AG09319 (cell line): ENCODE results near the gene CMIP.

Experiments used
- DNase-seq: peaks from one replicate; pipeline ENCODE4 v3.0.0-alpha.2; 2010; ENCODE audit warnings: low read depth; ENCODE audit errors: extremely low read depth
- CTCF ChIP-seq: IDR thresholded peaks from 2 replicates; pipeline ENCODE4 v1.5.1; 2011; ENCODE audit warnings: low read depth, mild to moderate bottlenecking, inconsistent platforms, low read length, moderate library complexity

Gene CMIP

GRCh38 chr16:81707411-81708265 lies 263.0 kb downstream of the CMIP start:
- TF ChIP-seq CTCF, result no peak
- DNase-seq, result no peak

DNA sequence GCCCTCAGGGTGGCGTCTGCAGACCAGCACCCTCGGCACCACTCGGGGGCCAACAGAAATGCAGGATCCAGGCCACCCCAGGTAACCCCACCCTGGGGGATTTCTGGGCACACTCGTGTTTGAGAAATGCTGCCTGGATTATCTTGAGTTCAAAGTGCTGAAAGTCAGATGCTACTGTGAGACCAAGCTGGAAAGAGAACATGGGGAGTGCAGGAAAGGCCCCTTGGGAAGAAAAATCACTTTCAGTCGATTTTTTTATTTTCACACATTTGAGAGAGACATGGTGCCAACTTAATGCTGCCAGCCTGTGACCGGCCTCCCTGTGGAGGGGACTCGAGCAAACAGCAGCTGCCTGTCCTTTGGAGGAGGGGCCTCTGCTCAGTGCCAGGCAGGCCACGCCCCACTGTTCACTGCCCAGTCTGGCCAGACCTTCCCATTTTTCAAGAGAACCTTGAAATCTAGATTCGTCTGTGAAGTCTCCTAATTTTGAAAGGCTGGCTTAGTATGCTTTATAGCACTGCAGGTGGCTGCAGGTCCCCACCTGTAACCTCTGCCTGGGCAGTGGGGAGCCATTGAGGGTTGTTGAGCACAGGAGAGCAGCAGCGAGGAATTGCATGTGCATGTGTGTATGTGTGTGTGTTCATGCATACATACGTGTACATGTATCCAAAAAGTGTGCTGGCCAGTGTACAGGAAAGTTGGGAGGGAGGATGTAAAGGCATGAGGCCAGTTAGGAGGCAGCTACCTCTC lies 263.8 kb downstream of the CMIP start:
- no peak for DNase-seq
- no peak for TF ChIP-seq CTCF

DNA sequence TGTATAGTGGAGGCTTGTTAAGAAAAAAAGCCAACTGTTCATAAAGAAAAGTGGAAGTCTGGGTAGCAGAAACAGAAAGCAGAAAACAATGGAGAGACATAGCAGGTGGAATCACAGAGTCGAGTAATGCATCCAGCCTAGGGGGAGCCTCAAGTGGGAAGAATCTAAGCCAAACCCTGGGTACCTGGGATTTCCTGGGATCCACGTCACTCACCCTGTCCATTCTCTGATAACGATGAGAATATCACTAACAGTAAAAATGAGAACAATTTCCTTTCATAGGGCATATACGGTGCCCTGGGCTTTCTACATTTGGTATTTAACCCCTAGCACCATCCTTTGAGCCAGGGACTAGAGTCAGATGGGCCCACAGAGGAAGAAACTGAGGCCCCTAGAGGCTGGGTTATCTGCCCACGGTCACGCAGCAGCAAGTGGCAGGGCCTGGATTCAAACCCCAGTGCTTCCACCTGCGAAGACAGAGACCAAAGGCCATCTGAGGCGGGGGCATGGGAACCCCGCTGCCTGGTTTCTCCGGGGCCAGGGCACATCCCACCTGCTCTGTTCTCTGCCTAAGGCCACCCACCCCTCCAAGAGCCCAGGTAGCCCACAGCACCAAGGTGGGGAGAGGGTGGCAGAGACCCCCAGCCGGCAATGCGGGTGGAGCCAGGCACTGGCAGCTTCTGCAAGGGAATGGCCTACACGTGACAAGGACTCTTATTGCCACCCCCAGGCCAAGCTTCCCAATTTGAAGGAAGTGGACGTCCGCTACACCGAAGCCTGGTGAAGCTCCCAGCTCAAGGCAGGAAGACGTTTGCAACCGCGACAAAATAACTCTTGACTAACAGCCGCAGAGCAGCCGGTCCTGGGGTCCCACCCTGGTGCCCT lies 264.6 kb downstream of the CMIP start:
- no peak for DNase-seq
- no peak for TF ChIP-seq CTCF

DNA sequence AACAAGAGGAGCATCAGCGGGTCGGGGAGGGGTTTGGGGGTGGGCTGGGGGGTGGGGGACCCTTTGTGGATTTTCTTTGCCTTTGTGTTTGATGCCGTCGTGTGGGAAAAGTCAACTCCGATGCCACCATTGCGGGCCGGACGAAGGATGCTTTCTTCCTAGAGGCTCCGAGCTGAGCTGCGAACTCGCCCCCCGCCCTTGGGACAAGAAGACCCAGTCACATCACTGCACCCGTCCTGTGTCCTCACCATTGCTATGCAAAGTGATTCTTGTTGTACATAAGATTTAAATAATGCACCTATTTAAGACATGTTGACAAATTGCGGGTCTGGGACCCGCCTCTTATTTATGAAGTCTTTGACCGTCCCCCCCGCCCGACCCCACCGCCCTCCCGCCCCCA lies 265.4 kb downstream of the CMIP start:
- TF ChIP-seq CTCF, result no peak

GRCh38 chr16:81710596-81710995 lies 266.0 kb downstream of the CMIP start:
- no peak for DNase-seq
- no peak for TF ChIP-seq CTCF

More for the DNA sequence above, 265.4 kb downstream of the CMIP start:
- DNase-seq, result no peak

DNA sequence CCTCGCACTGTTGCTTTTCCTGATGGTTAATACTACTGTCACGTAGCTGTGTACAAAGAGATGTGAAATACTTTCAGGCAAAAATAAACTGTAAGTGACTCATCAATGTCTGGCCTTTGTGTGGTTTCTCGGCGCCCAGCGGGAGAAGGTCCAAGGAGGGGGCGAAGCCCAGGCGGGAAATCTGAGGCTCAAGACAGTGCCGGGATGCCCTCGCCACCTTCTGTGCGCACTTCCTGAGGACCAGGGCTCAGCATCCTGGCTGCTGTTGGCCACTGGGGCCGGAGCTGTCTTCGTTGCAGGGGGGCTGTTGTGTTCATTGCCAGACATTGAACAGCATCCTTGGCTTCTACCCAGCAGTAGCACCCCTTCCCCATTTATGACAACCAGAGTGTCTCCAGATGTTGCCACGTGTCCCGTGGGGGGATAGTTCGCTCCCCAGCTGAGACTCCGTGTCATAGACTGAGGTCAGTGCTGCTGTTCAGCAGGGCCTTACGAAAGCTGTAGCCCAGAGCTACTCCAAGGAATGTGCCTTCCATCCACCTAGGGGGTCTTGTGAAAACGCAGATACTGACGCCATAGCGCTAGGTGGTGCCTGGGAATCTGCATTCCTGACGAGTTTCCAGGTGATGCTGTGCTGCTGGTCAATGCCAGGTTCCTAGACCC lies 267.2 kb downstream of the CMIP start:
- no peak for TF ChIP-seq CTCF
- peak; percentile 52 for DNase-seq
